M059J (cell line): ENCODE measurements around the gene AKR1C4. TPM values are rescaled to one million over a fixed set of nuclear protein-coding genes. Genes with fewer than 3 reads are reported as not detected.
"Not testable (repeated sequence)": the region's sequence is repeated elsewhere in the genome, so short reads cannot be mapped to it uniquely, and the experiment has no call there.

Experiments used
- DNase-seq: peaks from one replicate; pipeline ENCODE4 v3.0.0-alpha.2; 2012; ENCODE audit warnings: low read depth
- total RNA-seq: library from RNA; depleted of rRNA; stranded (reverse); fragments of >200 nt; shearing (Covaris generic); gene quantifications from 2 replicates; pipeline ENCODE4 v1.2.3, GENCODE V29; 2014

AKR1C4 gene
- total RNA-seq, 1 experiment from 2014 or later = not detected

- no peak for DNase-seq
Observed at GRCh38 chr10:5206799-5207198, 10.2 kb downstream of the AKR1C4 start.

- DNase-seq = not testable (repeated sequence)
Observed at GRCh38 chr10:5209776-5210175, 13.1 kb downstream of the AKR1C4 start.

GRCh38 chr10:5210261-5210660 lies 13.6 kb downstream of the AKR1C4 start:
- not testable (repeated sequence) for DNase-seq

- no peak for DNase-seq
Observed at GRCh38 chr10:5211696-5212536, 15.3 kb downstream of the AKR1C4 start.

- DNase-seq = no peak
Observed at GRCh38 chr10:5216801-5217200, 20.2 kb downstream of the AKR1C4 start.

GRCh38 chr10:5219262-5219661 lies 22.6 kb downstream of the AKR1C4 start:
- DNase-seq = no peak

- DNase-seq = not testable (repeated sequence)
Observed at GRCh38 chr10:5222942-5223341, 26.3 kb downstream of the AKR1C4 start.

- DNase-seq = no peak
Observed at GRCh38 chr10:5229019-5229418, 32.4 kb downstream of the AKR1C4 start.

GRCh38 chr10:5233324-5233723 lies 36.7 kb downstream of the AKR1C4 start:
- DNase-seq = no peak

- DNase-seq = peak; percentile 15
Observed at GRCh38 chr10:5234106-5234860, 37.6 kb downstream of the AKR1C4 start.

GRCh38 chr10:5237541-5237940 lies 40.9 kb downstream of the AKR1C4 start:
- not testable (repeated sequence) for DNase-seq

GRCh38 chr10:5242585-5242984 lies 45.9 kb downstream of the AKR1C4 start:
- no peak for DNase-seq

GRCh38 chr10:5243521-5243987 lies 46.9 kb downstream of the AKR1C4 start:
- no peak for DNase-seq

GRCh38 chr10:5252177-5253037 lies 55.8 kb downstream of the AKR1C4 start:
- DNase-seq = peak; percentile 1

GRCh38 chr10:5254488-5254887 lies 57.9 kb downstream of the AKR1C4 start:
- no peak for DNase-seq

GRCh38 chr10:5257768-5258167 lies 61.1 kb downstream of the AKR1C4 start:
- not testable (repeated sequence) for DNase-seq

- no peak for DNase-seq
Observed at GRCh38 chr10:5259132-5259951, 62.7 kb downstream of the AKR1C4 start.

- no peak for DNase-seq
Observed at GRCh38 chr10:5259952-5260578, 63.4 kb downstream of the AKR1C4 start.

GRCh38 chr10:5260828-5261227 lies 64.2 kb downstream of the AKR1C4 start:
- no peak for DNase-seq

GRCh38 chr10:5265139-5265538 lies 68.5 kb downstream of the AKR1C4 start:
- no peak for DNase-seq
